NCI-H1092 treated with DMSO at 0.1 percent for 48 hours (cell line): ENCODE measurements around the gene CAMK1D.
A peak's percentile ranks its signal among the peaks of the same experiment; 100 is the strongest.

Experiments used
- DNase-seq: peaks from one replicate; lab custom pipeline; 2025; lab: John Stamatoyannopoulos, UW

CAMK1D gene

DNA sequence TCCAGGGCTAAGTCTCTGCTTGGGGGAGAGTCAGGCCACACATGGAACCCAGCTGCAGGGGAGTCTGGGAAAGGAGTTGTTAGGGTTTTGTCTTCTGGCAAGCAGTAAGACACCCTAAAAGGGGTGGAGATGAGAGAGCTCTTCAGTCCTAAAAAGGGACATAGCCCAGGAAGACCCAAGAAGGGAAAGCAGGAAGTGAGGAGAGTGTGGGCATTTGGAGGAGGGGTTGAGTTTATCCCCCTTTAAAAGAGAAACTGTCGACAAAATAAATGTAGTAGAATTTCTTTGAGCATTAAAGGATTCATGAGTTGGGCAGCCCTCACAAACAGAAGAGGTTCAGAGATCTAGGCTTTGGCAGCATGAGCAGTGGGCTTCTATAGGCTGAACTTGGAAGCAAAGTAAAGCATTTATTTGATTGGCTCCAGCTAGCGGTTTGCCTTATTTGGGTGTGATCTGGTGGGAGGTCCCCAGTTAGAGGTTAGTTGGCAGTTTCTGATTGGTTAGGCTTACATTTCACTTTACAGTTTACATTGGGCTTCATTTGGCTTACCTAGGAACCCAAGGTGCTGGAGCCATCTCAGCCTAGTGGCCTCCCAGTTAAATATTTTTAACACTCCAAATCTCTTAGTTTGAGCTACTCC, 246.7 kb downstream of the CAMK1D start:
- no peak for DNase-seq

- DNase-seq: no peak
Measured at GRCh38 chr10:12597176-12597575, 247.8 kb downstream of the CAMK1D start.

GRCh38 chr10:12597788-12598765, 248.7 kb downstream of the CAMK1D start:
- DNase-seq: peak; percentile 79

GRCh38 chr10:12600652-12601051, 251.3 kb downstream of the CAMK1D start:
- no peak for DNase-seq

DNA sequence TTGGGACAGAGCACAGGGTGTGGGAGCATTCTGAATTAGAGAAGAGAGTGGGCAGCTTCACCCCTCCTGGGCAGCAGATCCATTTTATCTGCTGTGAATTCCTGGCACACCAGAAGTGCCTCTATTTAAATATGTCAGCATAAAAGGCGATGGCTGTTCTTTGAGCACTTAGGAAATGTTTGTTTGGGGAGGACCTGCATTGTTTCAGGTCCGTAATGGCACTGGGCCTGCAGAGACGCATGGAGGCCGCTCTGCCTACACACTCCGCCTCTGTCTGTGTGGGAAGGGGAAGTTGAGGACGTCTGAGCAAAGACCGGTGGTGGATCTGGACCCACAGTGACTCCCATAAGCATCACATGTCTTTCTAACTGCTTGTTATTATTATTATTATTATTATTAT, 253.2 kb downstream of the CAMK1D start:
- peak; percentile 30 for DNase-seq

GRCh38 chr10:12603766-12604470, 254.6 kb downstream of the CAMK1D start:
- DNase-seq: no peak

DNA sequence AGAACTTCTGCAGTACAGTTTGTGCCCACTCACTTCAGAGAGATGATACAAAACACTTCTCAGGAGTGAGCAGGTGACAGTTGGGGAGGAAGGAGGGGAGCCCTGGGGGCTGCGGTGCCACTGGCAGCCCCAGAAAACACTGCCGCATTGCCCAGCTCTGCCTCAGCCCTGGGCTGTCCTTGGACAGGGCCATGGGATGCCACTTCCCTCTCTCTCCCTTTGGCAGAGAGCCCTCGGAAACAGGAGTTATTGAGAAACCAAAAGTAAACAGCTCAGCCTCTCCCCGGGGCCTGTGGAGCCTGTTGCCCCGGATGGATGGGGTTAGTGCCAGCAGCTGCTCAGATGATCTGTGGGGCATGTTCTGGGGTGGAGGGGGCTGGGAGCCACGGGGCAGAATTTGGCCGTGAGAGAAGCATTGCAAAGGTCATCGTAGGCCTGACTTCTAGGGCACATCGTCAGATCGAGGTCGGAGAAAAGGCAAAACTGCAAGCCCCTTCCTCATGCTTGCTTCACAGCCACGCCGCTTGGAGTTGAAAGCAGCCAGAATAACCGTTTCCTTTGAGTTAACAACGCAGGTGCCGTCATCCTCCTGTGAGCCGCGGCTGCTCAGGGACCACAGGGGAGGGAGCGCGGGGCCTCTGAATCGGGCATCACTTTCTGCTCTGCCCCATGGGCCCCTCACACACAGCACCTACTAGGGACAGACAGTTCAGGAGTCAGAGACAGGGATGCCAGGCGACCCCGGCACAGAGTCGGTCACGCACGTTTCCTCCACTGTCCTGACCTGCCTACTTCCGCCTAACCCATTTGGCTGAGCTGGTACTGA, 256.4 kb downstream of the CAMK1D start:
- peak; percentile 85 for DNase-seq

DNA sequence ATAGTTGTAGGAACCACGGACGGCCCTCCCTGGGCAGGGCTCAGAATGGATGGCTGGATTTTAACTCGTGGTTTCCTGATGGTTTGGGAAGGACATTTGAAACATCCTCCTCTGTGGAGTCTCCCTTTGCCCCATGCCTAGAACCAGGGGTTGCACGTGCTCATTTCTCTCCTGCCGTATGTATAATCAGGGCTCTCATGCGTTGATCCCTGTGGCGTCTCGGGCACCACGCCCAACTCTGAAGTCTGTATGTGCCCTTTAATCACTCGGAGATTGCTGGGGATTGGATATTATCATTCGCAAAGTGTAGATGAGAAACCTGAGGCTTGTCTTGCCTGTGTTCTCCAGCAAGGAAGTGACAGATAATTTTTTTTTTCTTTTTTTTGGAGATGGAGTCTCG, 257.1 kb downstream of the CAMK1D start:
- DNase-seq: peak; percentile 86

DNA sequence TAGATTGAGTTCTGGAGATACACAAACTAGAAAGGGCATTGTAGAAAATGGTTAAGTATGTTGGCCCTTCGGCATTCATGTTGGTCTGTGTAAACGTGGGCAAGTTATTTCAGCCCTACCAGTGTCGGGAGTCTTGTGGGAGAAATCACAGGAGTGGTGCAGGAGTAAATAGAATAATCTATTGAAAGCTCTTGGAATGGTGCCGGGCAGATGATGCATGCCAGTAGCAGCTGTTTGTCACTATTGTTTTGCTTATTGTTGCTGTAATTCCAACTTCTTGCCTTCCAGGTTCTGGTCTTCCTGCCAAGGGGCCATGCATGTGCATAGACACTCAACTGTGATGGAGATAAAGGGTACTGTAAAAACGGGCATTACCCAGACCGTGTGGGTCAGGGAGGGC, 259.4 kb downstream of the CAMK1D start:
- peak; percentile 72 for DNase-seq

DNA sequence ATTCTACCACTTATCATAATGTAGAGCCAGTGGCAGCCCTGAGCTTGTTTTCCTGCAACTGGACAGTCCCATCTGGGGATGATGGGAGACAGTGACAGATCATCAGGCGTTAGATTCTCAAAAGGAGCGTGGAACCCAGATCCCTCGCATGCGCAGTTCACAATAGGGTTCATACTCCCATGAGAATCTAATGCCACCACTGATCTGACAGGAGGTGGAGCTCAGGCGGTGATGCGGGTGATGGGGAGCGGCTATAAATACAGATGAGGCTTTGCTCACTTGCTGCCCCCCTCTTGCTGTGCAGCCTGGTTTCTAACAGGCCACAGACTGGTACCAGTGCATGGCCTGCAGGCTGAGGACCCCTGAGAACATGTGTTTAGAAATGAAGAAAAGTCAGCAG, 260.1 kb downstream of the CAMK1D start:
- DNase-seq: no peak

- DNase-seq: no peak
Measured at GRCh38 chr10:12613136-12613535, 263.8 kb downstream of the CAMK1D start.

GRCh38 chr10:12614177-12614995, 265.0 kb downstream of the CAMK1D start:
- peak; percentile 31 for DNase-seq

DNA sequence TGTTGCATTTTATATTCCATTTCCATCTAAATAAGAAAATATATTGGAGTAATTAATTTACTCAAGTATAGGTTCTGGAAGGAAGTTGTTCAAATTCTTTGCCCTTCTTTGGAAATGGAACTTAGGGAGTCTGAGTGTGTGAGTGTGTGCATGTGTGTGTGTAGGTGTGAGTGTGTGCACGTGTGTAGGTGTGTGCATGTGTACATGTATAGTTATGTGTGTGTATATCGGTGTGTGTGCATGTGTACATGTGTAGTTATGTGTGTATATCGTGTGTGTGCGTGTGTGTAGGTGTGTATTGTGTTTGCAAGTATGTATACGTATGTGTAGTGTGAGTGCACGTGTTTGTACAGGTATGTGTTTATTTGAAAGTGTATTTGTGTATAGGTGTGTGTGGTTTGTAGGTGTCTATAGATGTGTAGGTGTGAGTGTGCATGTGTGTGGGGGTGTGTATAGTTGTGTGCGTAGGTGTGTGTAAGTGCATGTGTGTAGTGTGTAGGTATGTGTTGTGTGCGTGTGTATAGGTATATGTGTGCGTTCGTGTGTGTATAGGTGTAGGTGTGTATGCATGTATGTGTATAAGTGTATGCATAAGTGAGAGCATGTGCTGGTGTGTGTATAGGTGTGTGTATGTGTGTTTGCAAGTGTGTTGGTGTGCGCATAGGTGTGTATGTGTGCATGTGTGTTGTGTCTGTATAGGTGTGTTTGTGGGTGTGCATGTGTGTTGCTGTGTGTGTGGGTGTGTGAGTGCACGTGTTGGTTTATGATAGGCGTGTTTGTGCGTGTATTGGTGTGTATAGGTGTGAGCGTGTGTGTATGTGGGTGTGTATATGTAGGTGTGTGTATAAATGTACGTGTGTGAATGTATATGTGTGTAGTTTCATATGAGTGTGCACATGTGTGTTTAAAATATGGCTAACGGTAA, 266.2 kb downstream of the CAMK1D start:
- DNase-seq: no peak

- DNase-seq: peak; percentile 17
Measured at GRCh38 chr10:12617191-12618175, 268.1 kb downstream of the CAMK1D start.

- no peak for DNase-seq
Measured at GRCh38 chr10:12622016-12622415, 272.7 kb downstream of the CAMK1D start.

GRCh38 chr10:12622691-12623090, 273.3 kb downstream of the CAMK1D start:
- DNase-seq: no peak

- DNase-seq: no peak
Measured at GRCh38 chr10:12625393-12626023, 276.2 kb downstream of the CAMK1D start.

DNA sequence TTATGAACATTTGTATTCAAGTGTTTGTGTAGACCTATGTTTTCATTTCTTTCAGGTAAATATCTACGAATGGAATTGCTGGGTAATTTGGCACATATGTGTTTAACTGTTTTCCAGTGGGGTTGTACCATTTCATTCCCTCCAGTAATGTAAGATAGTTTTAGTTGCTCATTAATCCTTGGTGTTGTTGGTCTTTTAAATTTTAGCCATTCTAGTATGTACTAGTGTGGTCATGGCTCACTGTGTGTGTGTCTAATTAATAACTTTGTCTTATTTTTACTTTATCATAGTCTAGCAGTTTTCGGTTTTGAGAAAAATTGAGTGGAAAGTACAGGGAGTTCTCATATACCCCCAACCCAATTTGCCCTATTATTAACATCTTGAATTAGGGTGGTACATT, 278.8 kb downstream of the CAMK1D start:
- DNase-seq: no peak
